HK-2 (cell line): Measurements from ENCODE around the gene ABCA1.

ENCODE experiments used
- DNase-seq: peaks from one replicate; pipeline ENCODE4 v3.0.0-alpha.2; 2018; ENCODE audit not compliant: unreplicated experiment

ABCA1 gene

DNA sequence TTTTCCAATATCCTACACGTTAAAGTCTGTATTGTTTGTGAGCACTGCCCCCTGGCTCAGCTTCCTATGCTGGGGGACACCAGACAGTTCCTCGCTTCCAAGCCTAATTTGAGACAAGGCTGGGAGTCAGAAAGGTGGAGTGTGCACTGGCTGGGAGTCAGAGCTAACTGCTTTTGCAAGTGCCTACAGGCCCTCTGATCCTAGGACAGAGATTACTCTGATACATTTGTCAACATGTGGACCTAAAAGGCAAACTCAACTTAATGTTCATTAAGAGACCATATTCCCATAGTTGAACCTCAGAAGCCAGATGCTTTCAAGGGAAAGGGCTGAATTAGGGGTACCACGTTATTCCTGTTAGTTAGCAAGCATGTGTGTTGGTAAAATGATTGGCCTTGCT is 83.2 kb downstream of the ABCA1 start:
- DNase-seq = no peak

DNA sequence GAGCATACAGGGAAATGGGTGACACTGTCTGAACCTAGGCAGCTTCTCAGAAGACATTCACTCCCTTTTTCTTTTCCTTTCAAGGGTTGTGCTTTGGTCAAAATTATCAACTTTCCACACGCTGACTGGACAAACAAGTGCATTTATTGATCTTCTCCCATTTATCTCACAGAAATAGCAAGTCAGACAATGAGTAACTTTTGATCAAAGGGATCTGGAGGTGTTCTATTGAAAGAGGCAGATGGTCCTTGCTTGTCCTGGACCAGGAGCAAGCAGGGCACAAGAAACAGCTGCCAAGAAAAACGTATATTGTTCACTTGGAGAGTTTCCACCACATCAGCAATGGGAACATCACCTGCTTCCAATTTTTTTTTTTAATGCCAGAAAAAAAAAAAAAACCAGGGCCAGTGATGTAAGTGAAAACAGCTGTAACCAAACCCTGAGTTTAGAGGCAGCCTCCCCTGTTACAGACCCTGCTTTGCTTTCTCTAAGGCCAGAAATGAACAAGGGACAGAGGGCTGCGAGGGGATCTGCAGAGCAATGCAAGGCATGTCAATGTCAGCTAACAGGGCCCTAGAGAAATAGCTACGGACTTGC is 84.2 kb downstream of the ABCA1 start:
- no peak for DNase-seq

- no peak for DNase-seq
Observed at GRCh38 chr9:104842698-104843097, 85.3 kb downstream of the ABCA1 start.

DNA sequence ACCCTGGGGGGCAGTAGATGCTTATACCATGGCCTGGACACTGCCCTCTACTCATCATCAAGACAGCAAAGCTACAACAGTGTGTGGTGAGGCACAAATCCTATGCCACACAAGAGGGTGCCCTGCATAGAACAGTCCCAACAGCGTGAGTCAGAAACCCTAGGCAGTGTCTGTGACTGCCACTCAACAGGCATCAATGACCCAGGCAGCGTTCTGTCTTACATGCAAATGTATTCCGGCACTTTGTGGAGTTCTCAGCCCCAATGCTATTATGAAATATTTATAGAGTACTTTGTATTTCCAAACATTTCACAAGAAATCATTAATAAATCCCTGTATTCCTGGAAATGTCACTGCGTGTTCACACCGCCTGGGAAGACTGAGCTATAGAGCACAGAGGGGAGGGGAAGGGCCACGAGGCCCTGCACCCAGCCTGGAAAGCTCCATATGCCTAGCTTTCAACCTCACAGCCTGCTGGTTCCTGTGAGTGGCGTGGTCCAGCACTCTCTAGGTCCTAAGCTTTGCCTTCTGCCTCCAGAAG is 86.3 kb downstream of the ABCA1 start:
- no peak for DNase-seq

DNA sequence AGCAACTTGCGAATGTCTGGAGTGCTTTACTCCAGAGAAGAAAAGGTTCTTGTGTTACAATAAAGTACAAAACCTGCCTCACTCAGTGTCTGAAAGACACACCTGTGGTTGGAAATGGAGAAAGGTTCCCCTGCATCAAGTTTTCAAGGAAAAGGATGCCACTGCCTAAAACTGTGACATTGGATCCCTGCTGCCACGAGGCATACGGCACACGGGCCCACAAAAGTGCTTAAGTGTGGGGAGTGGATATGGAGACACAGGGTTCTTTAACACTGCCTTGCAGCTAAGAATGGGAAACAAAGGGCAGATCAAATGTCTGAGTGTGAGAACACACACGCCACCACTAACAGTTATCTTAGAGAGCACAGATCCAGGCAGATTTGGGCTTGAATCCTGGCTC is 89.0 kb downstream of the ABCA1 start:
- no peak for DNase-seq

GRCh38 chr9:104836767-104837166 is 91.2 kb downstream of the ABCA1 start:
- no peak for DNase-seq

GRCh38 chr9:104836235-104836634 is 91.7 kb downstream of the ABCA1 start:
- DNase-seq = no peak

- no peak for DNase-seq
Observed at GRCh38 chr9:104835161-104835560, 92.8 kb downstream of the ABCA1 start.

GRCh38 chr9:104833696-104834095 is 94.3 kb downstream of the ABCA1 start:
- DNase-seq = no peak

DNA sequence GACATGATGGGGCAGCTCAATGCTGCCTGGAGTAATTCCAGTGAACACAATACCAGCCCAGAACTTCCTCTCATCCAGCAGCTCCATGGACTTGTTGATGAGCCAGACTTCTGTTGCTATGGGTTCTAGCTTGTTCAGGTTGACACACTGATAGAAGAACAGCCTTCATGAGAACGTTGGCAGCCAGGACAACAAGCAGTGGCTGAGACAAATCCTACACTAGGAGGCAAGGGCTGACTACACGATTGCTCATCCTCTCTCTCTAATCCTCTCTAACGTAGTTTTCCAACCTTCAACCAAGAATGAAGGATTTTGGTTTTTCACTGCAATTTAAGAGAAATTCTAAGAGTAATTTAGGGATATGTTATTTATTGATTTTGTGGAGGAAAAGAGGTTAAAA is 96.3 kb downstream of the ABCA1 start:
- no peak for DNase-seq

DNA sequence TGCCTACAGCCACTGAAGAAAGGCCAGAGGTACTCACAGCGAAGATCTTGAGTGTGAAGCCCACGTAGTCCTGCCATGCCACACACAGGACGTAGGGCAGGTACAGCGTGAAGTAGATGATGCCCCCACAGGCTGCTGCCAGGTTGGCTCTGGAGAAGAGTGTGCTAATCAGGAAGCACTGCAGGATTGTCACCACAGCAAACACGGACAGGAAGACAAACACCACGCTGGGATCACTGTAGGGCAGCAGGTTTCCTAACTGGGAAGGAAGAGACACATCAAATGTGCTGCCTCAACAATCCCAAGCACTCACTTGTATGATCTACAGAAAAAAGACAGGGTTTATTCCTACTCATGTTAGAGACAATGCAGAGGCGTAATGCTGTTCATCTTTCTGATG is 101.0 kb downstream of the ABCA1 start:
- no peak for DNase-seq

- no peak for DNase-seq
Observed at GRCh38 chr9:104826079-104826775, 101.7 kb downstream of the ABCA1 start.

- DNase-seq = no peak
Observed at GRCh38 chr9:104820336-104820735, 107.6 kb downstream of the ABCA1 start.

GRCh38 chr9:104819033-104819432 is 108.9 kb downstream of the ABCA1 start:
- no peak for DNase-seq

- DNase-seq = no peak
Observed at GRCh38 chr9:104817437-104817836, 110.5 kb downstream of the ABCA1 start.

DNA sequence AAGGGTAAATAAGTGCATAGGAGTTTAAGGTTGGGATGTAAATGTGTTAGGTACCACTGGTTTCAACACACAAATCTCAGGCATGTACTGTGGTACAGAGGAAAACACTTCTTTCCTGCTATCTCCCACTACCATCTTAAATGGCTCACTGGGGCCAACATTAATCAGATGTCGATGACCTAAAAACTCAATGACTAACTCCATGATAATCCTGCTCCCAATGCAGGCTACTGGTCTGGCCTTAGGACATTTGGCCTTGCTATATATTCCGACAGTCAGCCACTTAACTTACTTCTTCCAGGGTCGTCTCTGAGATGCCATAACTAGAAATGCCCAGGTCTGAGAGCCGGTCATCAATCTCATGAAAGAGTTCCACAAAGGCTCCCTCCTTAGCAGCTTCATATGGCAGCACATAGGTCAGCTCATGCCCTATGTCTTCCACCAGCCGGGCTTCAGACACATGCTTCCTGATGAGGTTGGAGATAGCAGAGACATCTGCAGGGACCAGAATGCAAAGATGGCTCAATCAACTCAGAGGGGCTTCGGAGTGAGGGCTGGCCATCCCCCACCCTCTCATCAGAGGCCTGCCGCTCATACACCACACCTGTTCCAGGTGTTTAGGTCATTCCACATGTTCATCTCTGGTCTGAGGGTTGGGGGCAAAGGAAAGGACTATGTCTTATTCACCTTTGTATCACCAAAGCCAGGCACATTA is 111.9 kb downstream of the ABCA1 start:
- DNase-seq = no peak

DNA sequence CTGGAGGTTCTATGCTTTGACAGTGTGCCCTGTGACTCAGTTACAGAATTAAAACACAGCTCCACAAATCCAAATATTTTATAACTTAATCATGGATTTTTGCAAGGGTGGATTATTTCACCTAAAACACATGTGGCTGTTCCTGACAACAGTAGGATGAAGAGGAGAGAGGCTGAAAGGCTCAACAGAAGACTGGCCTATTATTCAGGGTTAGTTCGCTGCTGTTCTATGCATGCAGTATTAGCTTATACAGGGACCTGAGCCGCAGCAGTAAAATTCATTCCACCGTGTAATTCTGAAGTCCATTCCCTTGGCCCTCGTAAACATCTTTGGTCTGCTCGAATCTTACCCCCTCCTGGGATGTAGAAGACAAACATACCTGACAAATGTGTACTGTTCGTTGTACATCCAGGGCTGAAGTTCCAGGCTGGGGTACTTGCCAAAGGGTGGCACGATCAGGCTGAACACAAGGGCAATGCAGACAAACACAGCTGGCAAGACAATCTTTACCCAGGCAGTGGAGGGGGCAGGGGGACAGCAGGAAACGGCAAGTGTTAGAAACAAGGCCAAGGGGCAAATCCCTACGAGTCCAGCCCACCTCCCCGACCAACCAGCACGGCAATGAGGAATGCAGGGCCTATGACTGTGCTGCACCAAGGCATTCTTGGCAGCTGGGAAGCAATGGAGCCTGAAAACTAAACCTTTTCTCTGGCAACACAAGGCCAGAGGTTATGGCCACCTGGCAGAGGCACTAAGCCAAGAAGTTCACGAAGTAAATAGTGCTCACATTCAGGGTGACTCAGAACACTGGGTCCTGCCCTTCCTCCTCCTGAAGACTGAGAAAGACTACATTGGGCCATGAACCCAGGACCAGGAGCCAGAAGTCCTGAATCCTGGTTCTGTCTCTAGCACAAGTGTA is 117.3 kb downstream of the ABCA1 start:
- DNase-seq = peak; percentile 77

GRCh38 chr9:104808035-104808614 is 119.8 kb downstream of the ABCA1 start:
- no peak for DNase-seq

DNA sequence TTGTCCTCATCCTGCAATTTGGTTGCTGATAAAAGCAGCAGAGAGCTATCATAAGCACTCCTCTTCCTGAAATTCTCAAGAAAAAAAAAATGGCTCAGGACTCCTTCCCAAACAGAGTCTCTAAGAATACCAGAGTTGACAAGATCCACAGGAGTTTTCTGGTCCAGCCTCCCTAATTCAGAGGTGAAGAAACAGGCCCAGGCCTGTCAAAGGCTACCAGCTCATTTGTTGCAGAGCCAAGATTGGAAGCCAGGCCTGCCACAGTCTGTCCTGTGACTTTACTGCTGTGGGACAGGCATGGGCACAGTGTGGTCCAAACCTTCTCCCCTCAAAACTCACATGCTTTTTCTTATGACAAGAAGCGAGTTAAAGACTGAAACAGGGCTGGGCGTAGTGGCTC is 122.5 kb downstream of the ABCA1 start:
- no peak for DNase-seq

- no peak for DNase-seq
Observed at GRCh38 chr9:104802906-104803305, 125.0 kb downstream of the ABCA1 start.

DNA sequence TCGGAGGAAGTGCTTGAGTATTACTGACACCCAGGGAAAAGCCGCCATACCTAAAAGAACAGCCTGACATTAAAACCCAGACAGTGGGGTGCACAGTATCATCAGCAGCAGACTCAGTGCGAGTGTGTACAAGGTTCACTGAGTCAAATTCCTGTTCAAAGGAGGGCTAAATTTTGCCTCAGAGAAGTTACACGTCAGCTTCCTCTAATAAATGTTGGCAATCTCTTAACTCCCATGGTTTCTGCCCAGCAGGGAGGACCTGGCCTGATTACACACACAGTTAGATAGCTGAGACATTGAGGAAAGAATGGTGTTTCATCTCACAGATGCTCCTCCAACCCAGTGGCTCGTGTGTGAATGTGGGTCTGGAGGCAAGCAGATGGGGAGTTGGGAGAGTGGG is 125.8 kb downstream of the ABCA1 start:
- no peak for DNase-seq
